ENCODE results near the gene CCM2.
"Not testable (repeated sequence)": the region's sequence is repeated elsewhere in the genome, so short reads cannot be mapped to it uniquely, and the experiment has no call there.

CCM2 gene

GRCh38 chr7:45033261-45033930, 33.4 kb downstream of the CCM2 start:
- no peak for DNase-seq (ENCODE audit: low read depth, low spot score)

GRCh38 chr7:45033931-45034290, 33.9 kb downstream of the CCM2 start:
- no peak for DNase-seq (ENCODE audit: low read depth, low spot score)

- not testable (repeated sequence) for DNase-seq (ENCODE audit: low read depth, low spot score)
Observed at GRCh38 chr7:45034710-45035109, 34.7 kb downstream of the CCM2 start.

- DNase-seq (ENCODE audit: low read depth, low spot score) = no peak
Observed at GRCh38 chr7:45035371-45035770, 35.4 kb downstream of the CCM2 start.

- DNase-seq (ENCODE audit: low read depth, low spot score) = no peak
Observed at GRCh38 chr7:45035893-45036292, 35.9 kb downstream of the CCM2 start.

GRCh38 chr7:45036317-45036716, 36.3 kb downstream of the CCM2 start:
- DNase-seq (ENCODE audit: low read depth, low spot score) = no peak

- no peak for DNase-seq (ENCODE audit: low read depth, low spot score)
Observed at GRCh38 chr7:45036796-45037195, 36.8 kb downstream of the CCM2 start.

- no peak for DNase-seq (ENCODE audit: low read depth, low spot score)
Observed at GRCh38 chr7:45037876-45038275, 37.9 kb downstream of the CCM2 start.

- DNase-seq (ENCODE audit: low read depth, low spot score) = no peak
Observed at GRCh38 chr7:45039106-45039505, 39.1 kb downstream of the CCM2 start.

GRCh38 chr7:45044338-45044737, 44.3 kb downstream of the CCM2 start:
- no peak for DNase-seq (ENCODE audit: low read depth, low spot score)

GRCh38 chr7:45048748-45049147, 48.7 kb downstream of the CCM2 start:
- DNase-seq (ENCODE audit: low read depth, low spot score) = no peak

- no peak for DNase-seq (ENCODE audit: low read depth, low spot score)
Observed at GRCh38 chr7:45050198-45050597, 50.2 kb downstream of the CCM2 start.

GRCh38 chr7:45052011-45052410, 52.0 kb downstream of the CCM2 start:
- DNase-seq (ENCODE audit: low read depth, low spot score) = no peak

GRCh38 chr7:45053401-45053800, 53.4 kb downstream of the CCM2 start:
- no peak for DNase-seq (ENCODE audit: low read depth, low spot score)

- DNase-seq (ENCODE audit: low read depth, low spot score) = no peak
Observed at GRCh38 chr7:45053941-45054340, 53.9 kb downstream of the CCM2 start.

GRCh38 chr7:45054442-45054841, 54.4 kb downstream of the CCM2 start:
- DNase-seq (ENCODE audit: low read depth, low spot score) = no peak

GRCh38 chr7:45055016-45055415, 55.0 kb downstream of the CCM2 start:
- DNase-seq (ENCODE audit: low read depth, low spot score) = no peak

- no peak for DNase-seq (ENCODE audit: low read depth, low spot score)
Observed at GRCh38 chr7:45055594-45056219, 55.7 kb downstream of the CCM2 start.

- no peak for DNase-seq (ENCODE audit: low read depth, low spot score)
Observed at GRCh38 chr7:45057878-45058277, 57.9 kb downstream of the CCM2 start.

- DNase-seq (ENCODE audit: low read depth, low spot score) = no peak
Observed at GRCh38 chr7:45060295-45060694, 60.3 kb downstream of the CCM2 start.

- DNase-seq (ENCODE audit: low read depth, low spot score) = no peak
Observed at GRCh38 chr7:45061352-45061751, 61.4 kb downstream of the CCM2 start.

GRCh38 chr7:45061806-45062425, 61.9 kb downstream of the CCM2 start:
- DNase-seq (ENCODE audit: low read depth, low spot score) = no peak

- DNase-seq (ENCODE audit: low read depth, low spot score) = no peak
Observed at GRCh38 chr7:45064047-45064725, 64.2 kb downstream of the CCM2 start.
